HL-60 (cell line): ENCODE results near the gene CELF2.

ENCODE experiments used
- DNase-seq, 2 experiments: peaks; one replicate each; pipeline ENCODE4 v3.0.0-alpha.2; 2010 to 2020; ENCODE audit warnings: low read depth in 1 of 2, low spot score in 1 of 2
- H3K27ac ChIP-seq: fragments of 250-450 bp; sonication (Bioruptor Pico); replicated peaks from 2 replicates; pipeline ENCODE4 v1.5.1; 2020; ENCODE audit warnings: mild to moderate bottlenecking, moderate library complexity
- H3K27me3 ChIP-seq: fragments of 250-450 bp; sonication (Bioruptor Pico); 2 replicates; pipeline ENCODE4 v1.5.1; 2021; ENCODE audit warnings: mild to moderate bottlenecking, moderate library complexity; ENCODE audit not compliant: insufficient read depth, poor library complexity, severe bottlenecking
- H3K4me3 ChIP-seq: replicated peaks from 2 replicates; pipeline ENCODE4 v1.5.1; 2011; ENCODE audit warnings: mild to moderate bottlenecking, control low read depth, low read length; ENCODE audit not compliant: insufficient read depth
- GABPA ChIP-seq: IDR thresholded peaks from 2 replicates; pipeline ENCODE4 v1.6.1; 2012; ENCODE audit warnings: low read depth
- POLR2AphosphoS5 ChIP-seq: IDR thresholded peaks from 2 replicates; pipeline ENCODE4 v1.6.1; 2012; ENCODE audit warnings: low read depth
- SPI1 ChIP-seq: IDR thresholded peaks from 2 replicates; pipeline ENCODE4 v1.6.1; 2012; ENCODE audit warnings: low read depth, mild to moderate bottlenecking, borderline replicate concordance
- TF ChIP-seq, protein P1 (sequence below): IDR thresholded peaks from one replicate; pipeline ENCODE4 v1.5.1; 2011; ENCODE audit warnings: low read length, control low read depth, inconsistent platforms; ENCODE audit not compliant: insufficient read depth
- TF ChIP-seq, protein P2 (sequence below): IDR thresholded peaks from 2 replicates; pipeline ENCODE4 v1.6.1; 2012; ENCODE audit warnings: low read depth; ENCODE audit not compliant: insufficient replicate concordance

Gene CELF2

DNA sequence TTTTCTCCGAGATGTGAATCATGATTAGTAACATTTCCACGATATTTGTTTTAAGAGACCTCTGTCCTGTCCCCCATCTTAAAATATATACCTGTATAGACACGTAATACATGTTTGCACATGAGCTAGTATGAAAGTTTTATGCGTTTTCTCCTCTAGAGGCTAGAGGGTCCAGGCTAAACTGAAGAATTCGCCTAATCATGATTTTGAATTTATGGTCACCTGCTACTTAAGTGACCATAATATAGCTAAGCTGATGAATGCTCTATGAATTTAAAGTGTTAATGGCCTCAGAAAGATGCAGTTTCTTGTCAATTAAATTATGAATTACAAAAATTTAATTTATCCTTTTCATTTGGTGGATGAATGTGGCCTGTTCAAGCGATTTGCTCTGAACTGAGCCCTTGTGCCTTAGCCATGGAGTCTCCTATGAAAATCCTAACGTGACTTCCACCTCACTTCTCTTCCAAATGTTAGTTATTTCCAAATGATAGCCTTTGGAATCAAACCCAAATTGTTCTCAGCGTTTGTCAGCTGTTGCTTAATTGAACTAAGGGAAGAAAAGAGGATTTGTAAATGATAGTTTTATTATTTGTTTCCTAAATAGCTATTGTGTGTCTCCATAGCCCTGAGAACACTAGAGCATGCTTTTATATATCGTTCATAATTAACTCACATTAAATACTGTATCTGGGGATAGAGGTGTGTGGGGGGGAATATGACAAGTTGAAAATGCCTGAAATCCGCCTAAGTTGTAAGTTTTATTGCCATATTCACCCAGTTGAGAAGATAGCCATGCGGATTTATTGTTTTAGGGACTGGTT lies 2.3 kb downstream of the CELF2 start:
- H3K4me3 ChIP-seq, result no peak overlapping the region
- no peak for DNase-seq
- peaks cover 16% of the 10 kb centered on the region for H3K27me3 ChIP-seq
- TF ChIP-seq, protein P1, sequence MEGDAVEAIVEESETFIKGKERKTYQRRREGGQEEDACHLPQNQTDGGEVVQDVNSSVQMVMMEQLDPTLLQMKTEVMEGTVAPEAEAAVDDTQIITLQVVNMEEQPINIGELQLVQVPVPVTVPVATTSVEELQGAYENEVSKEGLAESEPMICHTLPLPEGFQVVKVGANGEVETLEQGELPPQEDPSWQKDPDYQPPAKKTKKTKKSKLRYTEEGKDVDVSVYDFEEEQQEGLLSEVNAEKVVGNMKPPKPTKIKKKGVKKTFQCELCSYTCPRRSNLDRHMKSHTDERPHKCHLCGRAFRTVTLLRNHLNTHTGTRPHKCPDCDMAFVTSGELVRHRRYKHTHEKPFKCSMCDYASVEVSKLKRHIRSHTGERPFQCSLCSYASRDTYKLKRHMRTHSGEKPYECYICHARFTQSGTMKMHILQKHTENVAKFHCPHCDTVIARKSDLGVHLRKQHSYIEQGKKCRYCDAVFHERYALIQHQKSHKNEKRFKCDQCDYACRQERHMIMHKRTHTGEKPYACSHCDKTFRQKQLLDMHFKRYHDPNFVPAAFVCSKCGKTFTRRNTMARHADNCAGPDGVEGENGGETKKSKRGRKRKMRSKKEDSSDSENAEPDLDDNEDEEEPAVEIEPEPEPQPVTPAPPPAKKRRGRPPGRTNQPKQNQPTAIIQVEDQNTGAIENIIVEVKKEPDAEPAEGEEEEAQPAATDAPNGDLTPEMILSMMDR, result no peak
- H3K27ac ChIP-seq, result no peak overlapping the region

DNA sequence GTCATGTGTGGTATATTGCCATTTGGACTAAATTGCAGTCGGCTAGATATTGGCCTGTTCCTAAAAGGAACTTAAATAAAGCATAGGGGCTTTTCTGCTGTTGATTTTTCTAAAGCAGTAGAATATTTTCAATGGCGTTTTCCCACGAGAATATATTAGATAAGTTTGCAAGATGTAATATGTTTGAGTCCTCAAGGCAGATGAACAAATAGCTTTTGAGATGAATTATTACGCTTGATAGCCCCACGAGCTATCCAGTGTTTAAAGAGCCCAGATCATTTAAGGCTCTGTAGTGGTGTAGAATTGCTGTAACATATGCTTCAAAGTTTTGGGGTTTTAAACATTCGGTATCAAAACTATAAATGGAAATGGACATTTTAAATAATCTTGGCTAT lies 2.9 kb downstream of the CELF2 start:
- Histone ChIP-seq H3K4me3 (no peak overlapping the region), H3K27me3 (peaks cover 16% of the 10 kb centered on the region), H3K27ac (no peak overlapping the region)
- TF ChIP-seq, protein P1, result no peak
- TF ChIP-seq, protein P2, sequence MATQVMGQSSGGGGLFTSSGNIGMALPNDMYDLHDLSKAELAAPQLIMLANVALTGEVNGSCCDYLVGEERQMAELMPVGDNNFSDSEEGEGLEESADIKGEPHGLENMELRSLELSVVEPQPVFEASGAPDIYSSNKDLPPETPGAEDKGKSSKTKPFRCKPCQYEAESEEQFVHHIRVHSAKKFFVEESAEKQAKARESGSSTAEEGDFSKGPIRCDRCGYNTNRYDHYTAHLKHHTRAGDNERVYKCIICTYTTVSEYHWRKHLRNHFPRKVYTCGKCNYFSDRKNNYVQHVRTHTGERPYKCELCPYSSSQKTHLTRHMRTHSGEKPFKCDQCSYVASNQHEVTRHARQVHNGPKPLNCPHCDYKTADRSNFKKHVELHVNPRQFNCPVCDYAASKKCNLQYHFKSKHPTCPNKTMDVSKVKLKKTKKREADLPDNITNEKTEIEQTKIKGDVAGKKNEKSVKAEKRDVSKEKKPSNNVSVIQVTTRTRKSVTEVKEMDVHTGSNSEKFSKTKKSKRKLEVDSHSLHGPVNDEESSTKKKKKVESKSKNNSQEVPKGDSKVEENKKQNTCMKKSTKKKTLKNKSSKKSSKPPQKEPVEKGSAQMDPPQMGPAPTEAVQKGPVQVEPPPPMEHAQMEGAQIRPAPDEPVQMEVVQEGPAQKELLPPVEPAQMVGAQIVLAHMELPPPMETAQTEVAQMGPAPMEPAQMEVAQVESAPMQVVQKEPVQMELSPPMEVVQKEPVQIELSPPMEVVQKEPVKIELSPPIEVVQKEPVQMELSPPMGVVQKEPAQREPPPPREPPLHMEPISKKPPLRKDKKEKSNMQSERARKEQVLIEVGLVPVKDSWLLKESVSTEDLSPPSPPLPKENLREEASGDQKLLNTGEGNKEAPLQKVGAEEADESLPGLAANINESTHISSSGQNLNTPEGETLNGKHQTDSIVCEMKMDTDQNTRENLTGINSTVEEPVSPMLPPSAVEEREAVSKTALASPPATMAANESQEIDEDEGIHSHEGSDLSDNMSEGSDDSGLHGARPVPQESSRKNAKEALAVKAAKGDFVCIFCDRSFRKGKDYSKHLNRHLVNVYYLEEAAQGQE, result no peak
- TF ChIP-seq GABPA (no peak), SPI1 (no peak), POLR2AphosphoS5 (no peak)
- DNase-seq, result no peak

DNA sequence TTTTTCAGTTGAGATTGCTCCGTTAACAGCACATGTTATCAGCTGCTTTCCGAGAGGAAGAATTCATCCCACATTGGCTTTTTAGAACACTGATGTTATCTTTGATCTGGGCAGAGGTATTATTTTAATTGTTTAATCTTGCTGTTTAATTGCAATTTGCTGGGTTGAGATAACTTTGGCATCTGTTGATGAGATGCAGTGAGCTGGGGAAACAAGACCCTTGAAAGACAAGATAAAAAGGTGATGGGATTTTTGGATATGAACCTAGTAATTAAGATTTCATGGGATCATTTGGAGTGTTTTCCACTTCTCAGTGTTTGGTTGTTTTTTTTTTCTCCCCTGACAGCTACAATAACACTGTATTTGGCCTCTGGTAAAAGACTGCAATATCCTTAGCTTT lies 4.5 kb downstream of the CELF2 start:
- Histone ChIP-seq H3K4me3 (no peak overlapping the region), H3K27me3 (peaks cover 11% of the 10 kb centered on the region), H3K27ac (no peak overlapping the region)
- no peak for TF ChIP-seq POLR2AphosphoS5
- TF ChIP-seq, protein P1, result no peak
- TF ChIP-seq SPI1, result no peak
- TF ChIP-seq, protein P2, result no peak
- no peak for TF ChIP-seq GABPA
- DNase-seq, result no peak
